Peyer's patch (tissue), 4 donors: ENCODE data around the gene CPSF4L.

Source experiments
- POLR2A ChIP-seq, 2 donors: fragments of 450-650 bp; IDR thresholded peaks; one replicate each; pipeline ENCODE4 v1.5.1; 2017; ENCODE audit warnings: antibody characterized with exemption in 2 of 2, mild to moderate bottlenecking in 2 of 2, moderate library complexity in 2 of 2
- TF ChIP-seq, protein P1 (sequence below), 6 experiments: fragments of 450-650 bp in 4 of 6; fragments of 200-600 bp in 2 of 6; sonication (generic) in 1 of 6; IDR thresholded peaks; one replicate each; pipeline ENCODE4 v1.5.1; 2017 to 2019; ENCODE audit warnings: antibody characterized with exemption in 6 of 6, mild to moderate bottlenecking in 3 of 6, moderate library complexity in 1 of 6

DNA sequence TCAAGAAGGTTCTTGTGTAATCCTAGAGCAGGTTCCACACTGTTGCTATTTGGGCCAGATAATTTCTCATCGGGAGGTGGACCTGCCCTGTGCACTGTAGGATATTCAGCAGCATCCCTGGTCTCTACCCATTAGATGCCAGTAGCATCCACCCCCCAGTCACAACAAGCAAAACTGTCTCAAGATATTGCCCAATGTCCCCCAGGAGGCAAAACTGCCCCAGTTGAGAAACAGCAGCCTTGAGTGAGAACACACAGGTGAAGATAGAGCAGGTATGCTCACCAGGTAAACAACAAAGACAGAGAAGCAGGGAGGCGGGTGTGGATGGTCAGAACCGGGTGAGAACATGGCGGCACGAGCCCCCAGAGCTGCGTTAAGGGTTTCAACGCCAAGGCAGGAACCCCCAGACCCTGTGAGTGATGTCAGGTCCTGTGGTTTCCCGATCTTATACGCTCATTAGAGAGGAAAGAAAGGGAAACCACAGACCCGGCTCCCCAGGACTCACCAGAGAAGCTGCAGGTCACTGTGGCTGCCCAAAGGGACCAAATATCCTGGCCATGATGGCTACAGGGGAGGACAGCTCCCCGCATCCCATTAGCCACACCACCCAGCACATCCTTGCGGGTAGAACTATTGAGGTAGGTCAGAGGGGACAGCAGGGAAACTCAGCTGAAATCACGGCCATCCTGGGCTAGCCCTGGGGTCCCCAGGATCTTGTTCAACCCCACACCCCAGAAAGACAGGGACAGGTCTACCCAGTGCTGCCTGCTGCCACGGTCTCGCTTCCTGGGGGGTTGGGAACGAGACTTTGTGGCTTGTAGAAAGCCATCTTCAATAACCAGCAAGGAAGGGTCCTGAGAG is 28.9 kb upstream of the CPSF4L start:
- TF ChIP-seq, protein P1, sequence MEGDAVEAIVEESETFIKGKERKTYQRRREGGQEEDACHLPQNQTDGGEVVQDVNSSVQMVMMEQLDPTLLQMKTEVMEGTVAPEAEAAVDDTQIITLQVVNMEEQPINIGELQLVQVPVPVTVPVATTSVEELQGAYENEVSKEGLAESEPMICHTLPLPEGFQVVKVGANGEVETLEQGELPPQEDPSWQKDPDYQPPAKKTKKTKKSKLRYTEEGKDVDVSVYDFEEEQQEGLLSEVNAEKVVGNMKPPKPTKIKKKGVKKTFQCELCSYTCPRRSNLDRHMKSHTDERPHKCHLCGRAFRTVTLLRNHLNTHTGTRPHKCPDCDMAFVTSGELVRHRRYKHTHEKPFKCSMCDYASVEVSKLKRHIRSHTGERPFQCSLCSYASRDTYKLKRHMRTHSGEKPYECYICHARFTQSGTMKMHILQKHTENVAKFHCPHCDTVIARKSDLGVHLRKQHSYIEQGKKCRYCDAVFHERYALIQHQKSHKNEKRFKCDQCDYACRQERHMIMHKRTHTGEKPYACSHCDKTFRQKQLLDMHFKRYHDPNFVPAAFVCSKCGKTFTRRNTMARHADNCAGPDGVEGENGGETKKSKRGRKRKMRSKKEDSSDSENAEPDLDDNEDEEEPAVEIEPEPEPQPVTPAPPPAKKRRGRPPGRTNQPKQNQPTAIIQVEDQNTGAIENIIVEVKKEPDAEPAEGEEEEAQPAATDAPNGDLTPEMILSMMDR (IDR thresholded peaks at IDR 0.05) = no peak
- TF ChIP-seq POLR2A (IDR thresholded peaks at IDR 0.05) = no peak
